ENCODE measurements around the gene KIF18B. TPM values are rescaled to one million over a fixed set of nuclear protein-coding genes. Genes with fewer than 3 reads are reported as not detected.
A peak's percentile ranks its signal among the peaks of the same experiment; 100 is the strongest.

The KIF18B gene
- polyA plus RNA-seq, 1 experiment, result 2.4 TPM

GRCh38 chr17:44931376-44931775 lies 16.2 kb downstream of the KIF18B start:
- no peak overlapping the region for H3K4me3 ChIP-seq (ENCODE audit: low read depth, low read length)
- no peaks in the 10 kb centered on the region for H3K27me3 ChIP-seq (ENCODE audit: control insufficient read depth, insufficient read depth, low read length)
- POLR2A ChIA-PET, result interaction anchor here (0.8 kb wide), 1 partner anchor 49 kb away, joined by 3 read pairs; no protein-coding TSS in a partner anchor
- no peak for TF ChIP-seq CTCF (IDR thresholded peaks at IDR 0.05; ENCODE audit: low read depth, low read length)
- CTCF ChIA-PET, result interaction anchor here (1.1 to 2.6 kb wide), 3 partner anchors 10 to 87 kb away, joined by 5 to 13 read pairs (median 5); no protein-coding TSS in a partner anchor
- H3K27ac ChIP-seq (ENCODE audit: low read depth, low read length), result peak overlapping the region; percentile 11
- no peaks in the 10 kb centered on the region; the same call in 1 of the 2 replicates for H3K9me3 ChIP-seq (ENCODE audit: control insufficient read depth, insufficient read depth, low read length)
- no peak for DNase-seq (ENCODE audit: low read depth, low spot score)

DNA sequence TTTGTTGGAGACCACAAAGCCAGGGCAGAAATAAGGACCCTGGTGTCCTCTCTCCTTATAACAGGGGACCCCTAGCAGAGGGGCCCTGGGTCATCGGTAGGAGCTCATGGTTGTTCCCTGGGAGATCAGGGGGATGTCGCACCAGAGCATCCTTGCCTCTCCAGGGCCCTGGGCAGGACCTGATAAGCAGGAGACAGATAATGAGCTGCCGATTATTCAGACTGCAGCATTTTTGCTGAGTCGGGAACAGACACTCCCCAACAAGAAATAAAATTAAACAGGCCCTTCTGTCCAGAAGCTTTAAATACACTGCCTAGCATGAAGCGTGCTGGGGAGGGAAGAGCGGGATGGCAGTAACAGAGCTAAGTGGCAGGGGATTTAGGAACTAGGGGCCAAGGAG lies 16.9 kb downstream of the KIF18B start:
- ChIA-PET CTCF (interaction anchor here (0.5 to 2.6 kb wide), 5 partner anchors 9 to 205 kb away, joined by 4 to 13 read pairs (median 5); partner anchors contain the start of gene ACBD4), POLR2A (no interaction called here)
- H3K9me3 ChIP-seq (ENCODE audit: control insufficient read depth, insufficient read depth, low read length), result no peaks in the 10 kb centered on the region; the same call in 1 of the 2 replicates
- H3K4me3 ChIP-seq (ENCODE audit: low read depth, low read length), result no peak overlapping the region
- DNase-seq (ENCODE audit: low read depth, low spot score), result no peak
- no peak for TF ChIP-seq CTCF (IDR thresholded peaks at IDR 0.05; ENCODE audit: low read depth, low read length)
- H3K27me3 ChIP-seq (ENCODE audit: control insufficient read depth, insufficient read depth, low read length), result no peaks in the 10 kb centered on the region
- no peak overlapping the region for H3K27ac ChIP-seq (ENCODE audit: low read depth, low read length)

- no peak for DNase-seq (ENCODE audit: low read depth, low spot score)
- TF ChIP-seq CTCF (IDR thresholded peaks at IDR 0.05; ENCODE audit: low read depth, low read length), result no peak
- no peak overlapping the region for H3K27ac ChIP-seq (ENCODE audit: low read depth, low read length)
- no peaks in the 10 kb centered on the region for H3K27me3 ChIP-seq (ENCODE audit: control insufficient read depth, insufficient read depth, low read length)
- ChIA-PET CTCF (no interaction called here), POLR2A (interaction anchor here (0.5 to 0.6 kb wide), 2 partner anchors 220 to 222 kb away, joined by 3 read pairs; no protein-coding TSS in a partner anchor)
- H3K4me3 ChIP-seq (ENCODE audit: low read depth, low read length), result no peak overlapping the region
- no peaks in the 10 kb centered on the region; the same call in 1 of the 2 replicates for H3K9me3 ChIP-seq (ENCODE audit: control insufficient read depth, insufficient read depth, low read length)
These were observed 18.4 kb downstream of the KIF18B start for GRCh38 chr17:44928950-44929720.

- no peaks in the 10 kb centered on the region for H3K27me3 ChIP-seq (ENCODE audit: control insufficient read depth, insufficient read depth, low read length)
- TF ChIP-seq CTCF (IDR thresholded peaks at IDR 0.05; ENCODE audit: low read depth, low read length), result no peak
- ChIA-PET POLR2A (no interaction called here), CTCF (no interaction called here)
- H3K4me3 ChIP-seq (ENCODE audit: low read depth, low read length), result no peak overlapping the region
- no peak for DNase-seq (ENCODE audit: low read depth, low spot score)
- no peaks in the 10 kb centered on the region; the same call in 1 of the 2 replicates for H3K9me3 ChIP-seq (ENCODE audit: control insufficient read depth, insufficient read depth, low read length)
- H3K27ac ChIP-seq (ENCODE audit: low read depth, low read length), result no peak overlapping the region
These were observed 19.4 kb downstream of the KIF18B start for GRCh38 chr17:44928136-44928535.

DNA sequence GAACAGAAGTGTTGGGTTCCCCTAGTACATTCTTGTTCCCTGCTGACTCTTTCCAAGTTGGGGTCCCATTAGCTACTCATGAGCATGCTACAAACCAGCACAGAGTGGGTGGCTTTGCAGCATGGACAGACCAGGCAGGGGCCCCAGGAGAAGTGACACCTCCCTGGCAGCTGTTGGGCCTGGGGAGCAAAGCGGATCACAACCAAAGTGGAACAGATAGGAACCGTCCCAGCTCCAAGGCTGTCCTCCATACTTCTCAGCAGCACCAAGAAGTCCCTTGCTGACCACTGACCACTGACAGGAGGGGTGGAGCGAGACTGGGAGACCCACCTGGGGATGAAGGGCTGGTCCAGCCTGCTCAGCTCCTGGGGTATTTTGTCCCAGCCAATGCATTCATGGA lies 19.9 kb downstream of the KIF18B start:
- DNase-seq (ENCODE audit: low read depth, low spot score), result no peak
- H3K9me3 ChIP-seq (ENCODE audit: control insufficient read depth, insufficient read depth, low read length), result no peaks in the 10 kb centered on the region; the same call in 1 of the 2 replicates
- ChIA-PET POLR2A (no interaction called here), CTCF (interaction anchor here (2.0 kb wide), 1 partner anchor 208 kb away, joined by 8 read pairs; the partner anchor contains the start of gene ACBD4)
- no peak for TF ChIP-seq CTCF (IDR thresholded peaks at IDR 0.05; ENCODE audit: low read depth, low read length)
- no peak overlapping the region for H3K4me3 ChIP-seq (ENCODE audit: low read depth, low read length)
- no peak overlapping the region for H3K27ac ChIP-seq (ENCODE audit: low read depth, low read length)
- no peaks in the 10 kb centered on the region for H3K27me3 ChIP-seq (ENCODE audit: control insufficient read depth, insufficient read depth, low read length)
